ENCODE results near the gene SEZ6.

Gene SEZ6

DNA sequence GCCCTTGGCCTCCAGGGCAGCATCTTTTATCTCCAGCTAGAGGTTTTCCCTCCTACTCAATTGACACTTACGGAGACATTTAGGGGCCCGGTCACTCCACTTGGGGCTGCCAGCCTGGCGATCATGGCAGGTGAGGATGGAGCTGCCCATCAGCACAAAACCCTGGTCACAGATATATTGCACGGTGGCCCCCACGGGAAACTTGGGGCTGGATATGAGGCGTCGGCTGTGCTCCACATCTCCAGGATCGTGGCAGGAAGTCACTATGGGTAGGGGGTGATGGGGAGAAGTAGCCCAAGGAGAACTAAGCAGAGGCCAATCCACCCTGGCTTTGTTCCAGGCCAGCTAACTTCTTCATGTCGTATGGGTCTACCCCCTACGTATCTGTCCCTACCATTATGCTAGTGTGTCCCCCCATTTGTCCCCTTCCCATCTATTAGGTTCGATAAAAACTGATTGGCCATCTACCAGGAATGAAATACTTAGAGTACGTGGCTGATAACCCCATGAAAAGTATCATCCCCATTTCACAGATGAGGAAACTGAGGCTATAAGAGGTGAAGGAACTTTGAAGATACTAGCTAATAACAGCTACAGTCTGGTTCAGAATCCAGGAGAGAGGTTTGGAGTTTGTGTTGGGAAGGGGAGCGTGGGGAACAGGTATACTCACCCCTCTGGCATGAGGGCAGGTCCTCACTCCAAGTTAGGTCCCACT lies 48.4 kb downstream of the SEZ6 start:
- TF ChIP-seq EZH2phosphoT487 (IDR thresholded peaks at IDR 0.05; ENCODE audit: low read depth): no peak
- TF ChIP-seq, protein P1, sequence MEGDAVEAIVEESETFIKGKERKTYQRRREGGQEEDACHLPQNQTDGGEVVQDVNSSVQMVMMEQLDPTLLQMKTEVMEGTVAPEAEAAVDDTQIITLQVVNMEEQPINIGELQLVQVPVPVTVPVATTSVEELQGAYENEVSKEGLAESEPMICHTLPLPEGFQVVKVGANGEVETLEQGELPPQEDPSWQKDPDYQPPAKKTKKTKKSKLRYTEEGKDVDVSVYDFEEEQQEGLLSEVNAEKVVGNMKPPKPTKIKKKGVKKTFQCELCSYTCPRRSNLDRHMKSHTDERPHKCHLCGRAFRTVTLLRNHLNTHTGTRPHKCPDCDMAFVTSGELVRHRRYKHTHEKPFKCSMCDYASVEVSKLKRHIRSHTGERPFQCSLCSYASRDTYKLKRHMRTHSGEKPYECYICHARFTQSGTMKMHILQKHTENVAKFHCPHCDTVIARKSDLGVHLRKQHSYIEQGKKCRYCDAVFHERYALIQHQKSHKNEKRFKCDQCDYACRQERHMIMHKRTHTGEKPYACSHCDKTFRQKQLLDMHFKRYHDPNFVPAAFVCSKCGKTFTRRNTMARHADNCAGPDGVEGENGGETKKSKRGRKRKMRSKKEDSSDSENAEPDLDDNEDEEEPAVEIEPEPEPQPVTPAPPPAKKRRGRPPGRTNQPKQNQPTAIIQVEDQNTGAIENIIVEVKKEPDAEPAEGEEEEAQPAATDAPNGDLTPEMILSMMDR (IDR thresholded peaks at IDR 0.05; ENCODE audit: low read depth, low read length): no peak
- Histone ChIP-seq H3K9ac (ENCODE audit: low read length) (no peak overlapping the region), H3K9me3 (ENCODE audit: insufficient read depth, low read length) (no peaks in the 10 kb centered on the region), H3K27ac (ENCODE audit: low read length) (no peak overlapping the region), H2AFZ (ENCODE audit: low read depth, low read length) (no peak overlapping the region), H4K20me1 (ENCODE audit: insufficient read depth, low read length) (no peaks in the 10 kb centered on the region), H3K36me3 (replicated peaks; ENCODE audit: low read depth, low read length) (no peaks in the 10 kb centered on the region), H3K4me1 (ENCODE audit: low read length) (peaks cover 13% of the 10 kb centered on the region), H3K27me3 (ENCODE audit: low read depth, low read length) (no peaks in the 10 kb centered on the region), H3K4me2 (ENCODE audit: low read length) (no peak overlapping the region), H3K79me2 (ENCODE audit: low read length) (no peaks in the 10 kb centered on the region), H3K4me3 (ENCODE audit: low read length) (no peak overlapping the region)

DNA sequence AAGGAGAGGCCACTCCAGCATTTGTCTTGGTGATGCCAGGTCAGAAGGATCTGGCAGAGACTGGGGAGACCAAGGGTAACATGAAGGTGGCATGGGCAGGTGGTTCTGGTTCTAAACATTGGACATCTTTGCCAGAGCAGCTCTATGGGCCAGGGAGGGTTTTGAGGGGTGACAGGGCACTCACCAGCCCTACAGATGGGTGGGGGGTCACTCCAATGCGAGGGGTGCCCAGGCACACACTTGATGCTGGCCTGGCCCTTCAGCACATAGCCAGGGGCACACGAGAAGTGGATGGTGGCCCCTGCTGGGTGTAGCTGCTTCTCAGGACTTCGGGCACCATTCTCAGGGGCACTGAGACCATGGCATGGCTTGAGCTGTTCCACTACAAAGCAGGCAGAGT lies 49.0 kb downstream of the SEZ6 start:
- Histone ChIP-seq H3K27me3 (ENCODE audit: low read depth, low read length) (no peaks in the 10 kb centered on the region), H3K4me2 (ENCODE audit: low read length) (no peak overlapping the region), H3K4me3 (ENCODE audit: low read length) (no peak overlapping the region), H3K36me3 (replicated peaks; ENCODE audit: low read depth, low read length) (no peaks in the 10 kb centered on the region), H3K79me2 (ENCODE audit: low read length) (no peaks in the 10 kb centered on the region), H2AFZ (ENCODE audit: low read depth, low read length) (no peak overlapping the region), H3K9me3 (ENCODE audit: insufficient read depth, low read length) (no peaks in the 10 kb centered on the region), H3K9ac (ENCODE audit: low read length) (no peak overlapping the region), H3K4me1 (ENCODE audit: low read length) (peaks cover 13% of the 10 kb centered on the region), H4K20me1 (ENCODE audit: insufficient read depth, low read length) (no peaks in the 10 kb centered on the region), H3K27ac (ENCODE audit: low read length) (no peak overlapping the region)
- TF ChIP-seq, protein P1 (IDR thresholded peaks at IDR 0.05; ENCODE audit: low read depth, low read length): no peak

DNA sequence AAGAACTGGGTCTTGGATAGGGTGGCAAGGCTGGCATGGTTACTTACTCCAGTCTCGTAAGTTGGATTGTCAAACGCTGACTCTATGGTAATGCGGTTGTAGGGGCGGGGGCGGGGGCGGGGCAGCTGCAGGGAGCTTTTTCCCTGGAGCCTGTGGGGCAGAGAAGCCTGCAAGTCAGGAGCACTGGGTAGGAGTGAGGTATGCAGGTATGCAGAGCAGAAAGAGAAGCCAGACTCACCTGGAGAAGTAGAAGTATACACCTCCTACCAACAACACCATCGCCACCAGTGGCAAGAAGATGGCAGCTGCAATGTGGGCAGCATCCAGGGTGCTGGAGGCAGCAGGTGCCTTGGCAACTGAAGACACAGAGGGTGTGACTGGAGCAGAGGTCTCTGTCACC lies 49.7 kb downstream of the SEZ6 start:
- peaks cover 13% of the 10 kb centered on the region for H3K4me1 ChIP-seq (ENCODE audit: low read length)
- no peak overlapping the region for H2AFZ ChIP-seq (ENCODE audit: low read depth, low read length)
- no peaks in the 10 kb centered on the region for H4K20me1 ChIP-seq (ENCODE audit: insufficient read depth, low read length)
- no peak overlapping the region for H3K4me2 ChIP-seq (ENCODE audit: low read length)
- no peak overlapping the region for H3K4me3 ChIP-seq (ENCODE audit: low read length)
- no peaks in the 10 kb centered on the region for H3K9me3 ChIP-seq (ENCODE audit: insufficient read depth, low read length)
- H3K36me3 ChIP-seq (replicated peaks; ENCODE audit: low read depth, low read length): no peaks in the 10 kb centered on the region
- no peak overlapping the region for H3K9ac ChIP-seq (ENCODE audit: low read length)
- no peaks in the 10 kb centered on the region for H3K27me3 ChIP-seq (ENCODE audit: low read depth, low read length)
- TF ChIP-seq, protein P1 (IDR thresholded peaks at IDR 0.05; ENCODE audit: low read depth, low read length): no peak
- no peak for TF ChIP-seq EZH2phosphoT487 (IDR thresholded peaks at IDR 0.05; ENCODE audit: low read depth)
- H3K27ac ChIP-seq (ENCODE audit: low read length): no peak overlapping the region
- peaks cover 2% of the 10 kb centered on the region for H3K79me2 ChIP-seq (ENCODE audit: low read length)

DNA sequence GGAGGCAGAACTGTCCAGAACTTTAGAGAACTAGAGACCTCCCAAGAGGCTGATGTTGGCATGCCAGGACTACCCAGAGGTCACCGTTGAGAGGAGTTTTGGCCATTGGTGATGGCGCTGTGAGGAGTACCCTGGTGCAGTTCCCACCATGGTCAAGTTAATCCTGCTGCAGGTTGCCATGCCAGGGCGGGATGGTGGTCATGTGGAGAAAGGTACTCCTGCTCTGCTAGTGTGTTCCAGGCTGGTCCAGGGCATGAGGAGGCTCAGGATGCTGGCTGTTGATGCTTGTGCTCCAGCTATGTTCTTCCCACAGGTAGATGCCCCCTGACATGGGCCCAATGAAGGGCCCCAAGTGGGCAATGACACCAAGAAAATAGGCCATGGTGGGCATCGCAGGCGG lies 50.4 kb downstream of the SEZ6 start:
- H3K4me1 ChIP-seq (ENCODE audit: low read length): peaks cover 13% of the 10 kb centered on the region
- peaks cover 9% of the 10 kb centered on the region for H3K79me2 ChIP-seq (ENCODE audit: low read length)
- no peaks in the 10 kb centered on the region for H3K27me3 ChIP-seq (ENCODE audit: low read depth, low read length)
- no peak overlapping the region for H3K4me3 ChIP-seq (ENCODE audit: low read length)
- H3K9ac ChIP-seq (ENCODE audit: low read length): no peak overlapping the region
- H3K9me3 ChIP-seq (ENCODE audit: insufficient read depth, low read length): no peaks in the 10 kb centered on the region
- no peak for TF ChIP-seq EZH2phosphoT487 (IDR thresholded peaks at IDR 0.05; ENCODE audit: low read depth)
- TF ChIP-seq, protein P1 (IDR thresholded peaks at IDR 0.05; ENCODE audit: low read depth, low read length): no peak
- no peak overlapping the region for H3K27ac ChIP-seq (ENCODE audit: low read length)
- no peaks in the 10 kb centered on the region for H4K20me1 ChIP-seq (ENCODE audit: insufficient read depth, low read length)
- no peak overlapping the region for H2AFZ ChIP-seq (ENCODE audit: low read depth, low read length)
- no peak overlapping the region for H3K4me2 ChIP-seq (ENCODE audit: low read length)
- no peaks in the 10 kb centered on the region for H3K36me3 ChIP-seq (replicated peaks; ENCODE audit: low read depth, low read length)

Measured in OCI-LY3 (cell line).